Neural cell (in vitro differentiated cells): ENCODE data around the gene GABRG3. TPM values are rescaled to one million over a fixed set of nuclear protein-coding genes. Genes with fewer than 3 reads are reported as not detected.

ENCODE experiments used
- H2AFZ ChIP-seq: fragments of 200-600, 300-800 bp; sonication (generic), shearing (Covaris generic); 2 replicates; pipeline ENCODE4 v1.6.0; 2014; ENCODE audit warnings: low read depth, mild to moderate bottlenecking, antibody characterized with exemption, low read length, moderate library complexity
- H3F3A ChIP-seq: fragments of 200-600 bp; shearing (Covaris generic); 2 replicates; pipeline ENCODE4 v1.6.1; 2016; ENCODE audit warnings: mild to moderate bottlenecking, moderate library complexity, mixed read lengths, antibody characterized with exemption, low read length; ENCODE audit not compliant: insufficient read depth, poor library complexity, severe bottlenecking
- H3K27ac ChIP-seq: fragments of 200-600, 300-800 bp; sonication (generic), shearing (Covaris generic); 2 replicates; pipeline ENCODE4 v1.5.1; 2014; ENCODE audit warnings: mild to moderate bottlenecking, low read length, moderate library complexity
- H3K27me3 ChIP-seq: fragments of 300-800, 200-600 bp; sonication (generic), shearing (Covaris generic); 2 replicates; pipeline ENCODE4 v1.6.0; 2014; ENCODE audit warnings: mild to moderate bottlenecking, low read depth, low read length, moderate library complexity; ENCODE audit not compliant: insufficient read depth
- H3K36me3 ChIP-seq: fragments of 300-800, 200-600 bp; sonication (generic), shearing (Covaris generic); 2 replicates; pipeline ENCODE4 v1.5.1; 2014; ENCODE audit warnings: mild to moderate bottlenecking, antibody characterized with exemption, low read length, moderate library complexity; ENCODE audit not compliant: insufficient read depth
- H3K4me2 ChIP-seq: fragments of 300-800, 200-600 bp; sonication (generic), shearing (Covaris generic); 2 replicates; pipeline ENCODE4 v1.6.0; 2014; ENCODE audit warnings: mild to moderate bottlenecking, low read length
- H3K4me3 ChIP-seq: fragments of 300-800, 200-600 bp; sonication (generic), shearing (Covaris generic); 2 replicates; pipeline ENCODE4 v1.5.1; 2014; ENCODE audit warnings: mild to moderate bottlenecking, low read length, moderate library complexity
- H3K79me2 ChIP-seq: fragments of 200-600 bp; shearing (Covaris generic); replicated peaks from 2 replicates; pipeline ENCODE4 v1.6.0; 2014; ENCODE audit warnings: mild to moderate bottlenecking, low read length, moderate library complexity; ENCODE audit not compliant: insufficient read depth
- H3K9ac ChIP-seq: fragments of 300-800, 200-600 bp; sonication (generic), shearing (Covaris generic); 2 replicates; pipeline ENCODE4 v1.6.1; 2016; ENCODE audit warnings: mild to moderate bottlenecking, low read length, mixed read lengths
- H3K9me2 ChIP-seq: fragments of 200-600 bp; shearing (Covaris generic); 2 replicates; pipeline ENCODE4 v1.6.1; 2016; ENCODE audit warnings: mild to moderate bottlenecking, low read length, mixed read lengths; ENCODE audit not compliant: insufficient read depth
- H3K9me3 ChIP-seq: fragments of 200-600, 300-800 bp; sonication (generic), shearing (Covaris generic); 2 replicates; pipeline ENCODE4 v1.6.1; 2016; ENCODE audit warnings: mild to moderate bottlenecking, mixed run types, low read length, moderate library complexity, mixed read lengths
- H4K20me1 ChIP-seq: fragments of 200-600 bp; shearing (Covaris generic); 2 replicates; pipeline ENCODE4 v1.6.1; 2016; ENCODE audit warnings: mild to moderate bottlenecking, mixed run types; ENCODE audit not compliant: insufficient read depth
- CTCF ChIP-seq: fragments of 450-650 bp; IDR thresholded peaks from 2 replicates; pipeline ENCODE4 v1.5.1; 2014; ENCODE audit warnings: antibody characterized with exemption, mild to moderate bottlenecking, moderate library complexity; ENCODE audit not compliant: poor library complexity, severe bottlenecking
- EP300 ChIP-seq: fragments of 450-650 bp; conservative IDR thresholded peaks from 2 replicates; pipeline ENCODE4 v1.6.1; 2014; ENCODE audit warnings: antibody characterized with exemption, mild to moderate bottlenecking, moderate library complexity; ENCODE audit not compliant: poor library complexity, severe bottlenecking
- EZH2 ChIP-seq: fragments of 200-600, 300-800 bp; shearing (Covaris generic), sonication (generic); IDR thresholded peaks from 2 replicates; pipeline ENCODE4 v1.6.1; 2014; ENCODE audit warnings: antibody characterized with exemption, low read length, borderline replicate concordance, mild to moderate bottlenecking; ENCODE audit not compliant: insufficient read depth, poor library complexity, severe bottlenecking
- MXI1 ChIP-seq: fragments of 450-650 bp; conservative IDR thresholded peaks from 2 replicates; pipeline ENCODE4 v1.6.1; 2014; ENCODE audit warnings: antibody characterized with exemption, mild to moderate bottlenecking; ENCODE audit not compliant: poor library complexity, severe bottlenecking
- POLR2AphosphoS5 ChIP-seq: IDR thresholded peaks from 2 replicates; pipeline ENCODE4 v1.6.1; 2012
- RAD21 ChIP-seq: fragments of 450-650 bp; conservative IDR thresholded peaks from 2 replicates; pipeline ENCODE4 v1.6.1; 2014; ENCODE audit warnings: antibody characterized with exemption, mild to moderate bottlenecking, moderate library complexity
- REST ChIP-seq: IDR thresholded peaks from 2 replicates; pipeline ENCODE4 v1.6.1; 2012; ENCODE audit warnings: borderline replicate concordance
- SMC3 ChIP-seq: fragments of 450-650 bp; conservative IDR thresholded peaks from 2 replicates; pipeline ENCODE4 v1.6.1; 2014; ENCODE audit warnings: antibody characterized with exemption, mild to moderate bottlenecking, moderate library complexity; ENCODE audit not compliant: poor library complexity
- TAF1 ChIP-seq: IDR thresholded peaks from 2 replicates; pipeline ENCODE4 v1.6.1; 2012; ENCODE audit warnings: low read depth
- polyA plus RNA-seq: library from polyadenylated mRNA; depleted of rRNA; stranded (reverse); fragments of >200 nt; gene quantifications from 2 replicates; pipeline ENCODE4 v1.2.3, GENCODE V29; 2014

The GABRG3 gene
- polyA plus RNA-seq, 1 donor from 2014 or later, result 1.2 TPM

- H3K9ac ChIP-seq, result no peak overlapping the region
These were observed 412.7 kb downstream of the GABRG3 start for GRCh38 chr15:27383726-27384125.

GRCh38 chr15:27392163-27392562 lies 421.2 kb downstream of the GABRG3 start:
- Histone ChIP-seq H3K27me3 (no peaks in the 10 kb centered on the region), H3K79me2 (no peaks in the 10 kb centered on the region), H3K9me3 (no peaks in the 10 kb centered on the region), H3K27ac (no peak overlapping the region), H3K4me2 (no peak overlapping the region), H3K4me3 (no peak overlapping the region), H4K20me1 (no peaks in the 10 kb centered on the region), H3F3A (no peaks in the 10 kb centered on the region), H3K9me2 (no peaks in the 10 kb centered on the region), H3K36me3 (no peaks in the 10 kb centered on the region), H3K9ac (no peak overlapping the region), H2AFZ (no peak overlapping the region)
- TF ChIP-seq CTCF (no peak), MXI1 (no peak), SMC3 (no peak), EZH2 (no peak), RAD21 (no peak), TAF1 (no peak), POLR2AphosphoS5 (no peak), EP300 (no peak)

More at GRCh38 chr15:27383726-27384125, 412.7 kb downstream of the GABRG3 start:
- no peaks in the 10 kb centered on the region for H3F3A ChIP-seq
- no peaks in the 10 kb centered on the region for H3K27me3 ChIP-seq
- H3K36me3 ChIP-seq, result no peaks in the 10 kb centered on the region
- TF ChIP-seq POLR2AphosphoS5 (no peak), RAD21 (no peak), MXI1 (no peak), EP300 (no peak), SMC3 (no peak), TAF1 (no peak), REST (no peak), EZH2 (no peak), CTCF (no peak)
- H3K4me2 ChIP-seq, result no peak overlapping the region
- H3K9me2 ChIP-seq, result no peaks in the 10 kb centered on the region
- H3K4me3 ChIP-seq, result no peak overlapping the region
- no peaks in the 10 kb centered on the region for H3K79me2 ChIP-seq
- H3K27ac ChIP-seq, result no peak overlapping the region
- no peak overlapping the region for H2AFZ ChIP-seq
- no peaks in the 10 kb centered on the region for H3K9me3 ChIP-seq
- H4K20me1 ChIP-seq, result no peaks in the 10 kb centered on the region
